ENCODE measurements around the gene POLE2.

The POLE2 gene

DNA sequence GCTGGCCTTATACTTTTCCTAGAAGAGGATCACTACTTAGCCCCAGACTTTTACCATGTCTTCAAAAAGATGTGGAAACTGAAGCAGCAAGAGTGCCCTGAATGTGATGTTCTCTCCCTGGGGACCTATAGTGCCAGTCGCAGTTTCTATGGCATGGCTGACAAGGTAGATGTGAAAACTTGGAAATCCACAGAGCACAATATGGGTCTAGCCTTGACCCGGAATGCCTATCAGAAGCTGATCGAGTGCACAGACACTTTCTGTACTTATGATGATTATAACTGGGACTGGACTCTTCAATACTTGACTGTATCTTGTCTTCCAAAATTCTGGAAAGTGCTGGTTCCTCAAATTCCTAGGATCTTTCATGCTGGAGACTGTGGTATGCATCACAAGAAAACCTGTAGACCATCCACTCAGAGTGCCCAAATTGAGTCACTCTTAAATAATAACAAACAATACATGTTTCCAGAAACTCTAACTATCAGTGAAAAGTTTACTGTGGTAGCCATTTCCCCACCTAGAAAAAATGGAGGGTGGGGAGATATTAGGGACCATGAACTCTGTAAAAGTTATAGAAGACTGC is 65.9 kb downstream of the POLE2 start:
- no peak overlapping the region for H2BK5ac ChIP-seq (ENCODE audit: low read depth, low read length, poor library complexity, severe bottlenecking)
- H4K91ac ChIP-seq (ENCODE audit: low read length), result no peak overlapping the region
- peak overlapping the region; percentile 98 for H3K9ac ChIP-seq (ENCODE audit: low read length)
- H2BK15ac ChIP-seq (ENCODE audit: low read depth, poor library complexity, severe bottlenecking), result no peak overlapping the region
- H2BK120ac ChIP-seq (ENCODE audit: low read depth, low read length), result no peak overlapping the region
- H3K4ac ChIP-seq (ENCODE audit: low read depth in 1 of 2, low read length in 2 of 2), result no peak overlapping the region
- H3K4me1 ChIP-seq (ENCODE audit: control insufficient read depth, insufficient read depth, low read depth, low read length), result peaks cover 11% of the 10 kb centered on the region
- no peak overlapping the region for H3K14ac ChIP-seq (ENCODE audit: low read length in 2 of 2)
- no peak overlapping the region for H2AK5ac ChIP-seq (ENCODE audit: low read length, severe bottlenecking)
- H2AFZ ChIP-seq (ENCODE audit: low read depth, low read length), result no peak overlapping the region
- no peak for DNase-seq
- H3K18ac ChIP-seq (ENCODE audit: low read depth in 1 of 2, low read length in 2 of 2), result no peak overlapping the region
- H2BK12ac ChIP-seq (ENCODE audit: low read length in 2 of 2), result no peak overlapping the region
- peak overlapping the region in 1 of 2 experiments; percentile 92 for H3K4me3 ChIP-seq (ENCODE audit: insufficient read depth in 1 of 2, low read depth in 1 of 2, low read length in 2 of 2)
- H3K9me3 ChIP-seq (ENCODE audit: control insufficient read depth, low read length), result no peaks in the 10 kb centered on the region
- peak overlapping the region; percentile 94 for H3K4me2 ChIP-seq (ENCODE audit: low read length, poor library complexity, severe bottlenecking)
- no peaks in the 10 kb centered on the region for H3K27me3 ChIP-seq (ENCODE audit: control insufficient read depth in 1 of 2, insufficient read depth in 1 of 2, low read length in 2 of 2)
- no peak overlapping the region for H4K8ac ChIP-seq (ENCODE audit: low read length)
- H3K79me1 ChIP-seq (replicated peaks; ENCODE audit: low read length, poor library complexity, severe bottlenecking), result peaks cover 4% of the 10 kb centered on the region
- H3K27ac ChIP-seq (ENCODE audit: low read length, poor library complexity, severe bottlenecking), result no peak overlapping the region
- H3K36me3 ChIP-seq (ENCODE audit: control insufficient read depth in 1 of 2, insufficient read depth in 2 of 2, low read depth in 1 of 2, low read length in 2 of 2), result peaks cover 6 to 45% of the 10 kb centered on the region in 2 experiments
- 65% methylated on average over 3 of the region's 3 CpGs for WGBS
- H3K23ac ChIP-seq (ENCODE audit: low read length in 2 of 2), result peak overlapping the region in 1 of 2 experiments; percentile 71

DNA sequence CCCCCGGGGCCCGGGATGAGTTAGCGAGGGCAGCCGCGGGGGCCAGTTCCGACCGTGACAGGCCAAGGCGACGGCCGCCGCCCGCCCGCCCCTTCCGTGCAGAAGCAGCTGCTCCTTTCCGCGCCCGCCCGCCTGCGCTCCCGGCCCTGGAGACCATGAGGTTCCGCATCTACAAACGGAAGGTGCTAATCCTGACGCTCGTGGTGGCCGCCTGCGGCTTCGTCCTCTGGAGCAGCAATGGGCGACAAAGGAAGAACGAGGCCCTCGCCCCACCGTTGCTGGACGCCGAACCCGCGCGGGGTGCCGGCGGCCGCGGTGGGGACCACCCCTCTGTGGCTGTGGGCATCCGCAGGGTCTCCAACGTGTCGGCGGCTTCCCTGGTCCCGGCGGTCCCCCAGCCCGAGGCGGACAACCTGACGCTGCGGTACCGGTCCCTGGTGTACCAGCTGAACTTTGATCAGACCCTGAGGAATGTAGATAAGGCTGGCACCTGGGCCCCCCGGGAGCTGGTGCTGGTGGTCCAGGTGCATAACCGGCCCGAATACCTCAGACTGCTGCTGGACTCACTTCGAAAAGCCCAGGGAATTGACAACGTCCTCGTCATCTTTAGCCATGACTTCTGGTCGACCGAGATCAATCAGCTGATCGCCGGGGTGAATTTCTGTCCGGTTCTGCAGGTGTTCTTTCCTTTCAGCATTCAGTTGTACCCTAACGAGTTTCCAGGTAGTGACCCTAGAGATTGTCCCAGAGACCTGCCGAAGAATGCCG is 66.7 kb downstream of the POLE2 start:
- Histone ChIP-seq H3K9ac (ENCODE audit: low read length) (peak overlapping the region; percentile 98), H3K14ac (ENCODE audit: low read length in 2 of 2) (peak overlapping the region; percentile 31 to 69)

DNA sequence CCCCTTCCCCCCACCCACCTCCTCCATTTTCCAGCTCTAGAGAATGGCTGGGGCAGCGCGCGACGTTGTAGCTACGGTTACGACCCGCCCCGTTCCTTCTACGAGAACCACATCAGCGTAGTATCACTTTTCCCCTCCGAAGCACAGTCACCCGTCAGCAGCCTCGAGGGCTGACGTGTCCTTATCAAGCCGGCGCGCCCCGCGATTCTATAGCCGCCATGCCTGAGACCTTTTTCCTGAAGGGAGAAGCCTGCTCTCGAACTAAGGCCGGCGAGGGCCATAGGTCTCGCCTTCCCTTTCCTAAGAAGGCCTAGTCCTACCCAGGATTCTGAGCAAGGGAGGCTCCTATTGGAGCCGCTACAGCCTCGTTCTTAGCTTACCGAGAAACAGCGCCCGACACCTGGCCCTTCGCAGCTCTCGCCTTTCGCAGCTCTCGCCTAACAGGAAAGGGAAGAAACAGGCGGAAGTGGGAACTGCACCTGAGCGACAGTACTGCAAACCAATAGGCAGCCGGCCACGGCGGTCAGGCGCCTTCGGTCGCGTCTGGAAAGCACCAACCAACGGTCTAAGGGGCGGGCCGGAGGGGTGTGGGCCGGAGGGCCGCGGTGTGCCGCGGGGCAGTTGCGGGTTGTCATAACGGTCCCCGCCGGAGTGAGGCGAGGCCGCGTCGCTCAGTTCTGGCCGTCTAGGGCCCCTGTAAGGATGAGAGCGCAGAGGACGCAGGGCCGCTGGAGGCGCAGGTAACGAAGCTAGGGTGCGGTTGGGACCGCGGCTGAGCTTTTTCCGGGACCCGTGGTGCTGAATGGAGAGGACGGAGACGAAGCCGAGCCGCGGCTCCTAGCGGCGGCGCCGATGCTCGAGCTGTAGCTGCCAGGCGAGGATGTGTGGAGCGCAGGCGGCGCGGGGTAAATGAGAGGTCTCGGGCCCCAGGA is 67.6 kb downstream of the POLE2 start, which contains the start of the genes MGAT2 and RPL36AL:
TSS of gene MGAT2 (plus strand) at position 618 of the 932 bp plus-strand sequence. CDS start 470 bp downstream, outside the sequence.
TSS of gene RPL36AL (minus strand) at position 445 of the 932 bp plus-strand sequence. CDS start 1,522 bp downstream, outside the sequence.
- Histone ChIP-seq H3K4me3 (ENCODE audit: insufficient read depth in 1 of 2, low read depth in 1 of 2, low read length in 2 of 2) (peak within 1 kb of the TSS; percentile 65 to 92), H3K4me1 (ENCODE audit: control insufficient read depth, insufficient read depth, low read depth, low read length) (peaks cover 11% of the 10 kb centered on the region), H2AK5ac (ENCODE audit: low read length, severe bottlenecking) (peak within 1 kb of the TSS; percentile 72), H2BK120ac (ENCODE audit: low read depth, low read length) (peak within 1 kb of the TSS; percentile 77), H4K91ac (ENCODE audit: low read length) (peak within 1 kb of the TSS; percentile 78), H3K79me1 (replicated peaks; ENCODE audit: low read length, poor library complexity, severe bottlenecking) (no peaks in the 10 kb centered on the region), H3K14ac (ENCODE audit: low read length in 2 of 2) (peak within 1 kb of the TSS; percentile 45 to 69), H3K36me3 (ENCODE audit: control insufficient read depth in 1 of 2, insufficient read depth in 2 of 2, low read depth in 1 of 2, low read length in 2 of 2) (peaks cover 2 to 32% of the 10 kb centered on the region in 2 experiments), H3K4me2 (ENCODE audit: low read length, poor library complexity, severe bottlenecking) (peak within 1 kb of the TSS; percentile 94), H3K27ac (ENCODE audit: low read length, poor library complexity, severe bottlenecking) (peak within 1 kb of the TSS; percentile 95), H3K9ac (ENCODE audit: low read length) (peak within 1 kb of the TSS; percentile 98), H3K23ac (ENCODE audit: low read length in 2 of 2) (peak within 1 kb of the TSS in 1 of 2 experiments; percentile 71), H4K8ac (ENCODE audit: low read length) (peak within 1 kb of the TSS; percentile 81), H2AFZ (ENCODE audit: low read depth, low read length) (no peak within 1 kb of the TSS), H2BK5ac (ENCODE audit: low read depth, low read length, poor library complexity, severe bottlenecking) (peak within 1 kb of the TSS; percentile 20), H2BK12ac (ENCODE audit: low read length in 2 of 2) (peak within 1 kb of the TSS in 1 of 2 experiments; percentile 8), H3K27me3 (ENCODE audit: control insufficient read depth in 1 of 2, insufficient read depth in 1 of 2, low read length in 2 of 2) (no peaks in the 10 kb centered on the region), H3K4ac (ENCODE audit: low read depth in 1 of 2, low read length in 2 of 2) (peak within 1 kb of the TSS; percentile 80 to 83), H3K18ac (ENCODE audit: low read depth in 1 of 2, low read length in 2 of 2) (peak within 1 kb of the TSS; percentile 86 to 99), H2BK15ac (ENCODE audit: low read depth, poor library complexity, severe bottlenecking) (peak within 1 kb of the TSS; percentile 66), H3K9me3 (ENCODE audit: control insufficient read depth, low read length) (no peaks in the 10 kb centered on the region)
- DNase-seq, result peak; percentile 99
- WGBS, result under 1% methylated on average over 70 of the region's 85 CpGs

More for the DNA sequence above, 66.7 kb downstream of the POLE2 start:
- Histone ChIP-seq H3K23ac (ENCODE audit: low read length in 2 of 2) (peak overlapping the region in 1 of 2 experiments; percentile 71), H4K8ac (ENCODE audit: low read length) (peak overlapping the region; percentile 72), H3K4me3 (ENCODE audit: insufficient read depth in 1 of 2, low read depth in 1 of 2, low read length in 2 of 2) (peak overlapping the region; percentile 65 to 92), H3K4me1 (ENCODE audit: control insufficient read depth, insufficient read depth, low read depth, low read length) (peaks cover 11% of the 10 kb centered on the region), H3K79me1 (replicated peaks; ENCODE audit: low read length, poor library complexity, severe bottlenecking) (peaks cover 2% of the 10 kb centered on the region), H4K91ac (ENCODE audit: low read length) (peak overlapping the region; percentile 78), H3K27ac (ENCODE audit: low read length, poor library complexity, severe bottlenecking) (no peak overlapping the region), H3K36me3 (ENCODE audit: control insufficient read depth in 1 of 2, insufficient read depth in 2 of 2, low read depth in 1 of 2, low read length in 2 of 2) (peaks cover 3 to 40% of the 10 kb centered on the region in 2 experiments), H2AK5ac (ENCODE audit: low read length, severe bottlenecking) (no peak overlapping the region), H3K18ac (ENCODE audit: low read depth in 1 of 2, low read length in 2 of 2) (peak overlapping the region; percentile 83), H3K4ac (ENCODE audit: low read depth in 1 of 2, low read length in 2 of 2) (peak overlapping the region; percentile 33 to 64), H3K9me3 (ENCODE audit: control insufficient read depth, low read length) (no peaks in the 10 kb centered on the region), H3K4me2 (ENCODE audit: low read length, poor library complexity, severe bottlenecking) (peak overlapping the region; percentile 94), H2BK15ac (ENCODE audit: low read depth, poor library complexity, severe bottlenecking) (peak overlapping the region; percentile 66), H2AFZ (ENCODE audit: low read depth, low read length) (no peak overlapping the region), H3K27me3 (ENCODE audit: control insufficient read depth in 1 of 2, insufficient read depth in 1 of 2, low read length in 2 of 2) (no peaks in the 10 kb centered on the region), H2BK12ac (ENCODE audit: low read length in 2 of 2) (peak overlapping the region in 1 of 2 experiments; percentile 8), H2BK120ac (ENCODE audit: low read depth, low read length) (peak overlapping the region; percentile 77), H2BK5ac (ENCODE audit: low read depth, low read length, poor library complexity, severe bottlenecking) (peak overlapping the region; percentile 20)
- 6% methylated on average over 65 of the region's 65 CpGs for WGBS
- DNase-seq, result no peak

All from mesenchymal stem cell (in vitro differentiated cells and primary cell).